ENCODE measurements around the gene RWDD2A.

RWDD2A gene

DNA sequence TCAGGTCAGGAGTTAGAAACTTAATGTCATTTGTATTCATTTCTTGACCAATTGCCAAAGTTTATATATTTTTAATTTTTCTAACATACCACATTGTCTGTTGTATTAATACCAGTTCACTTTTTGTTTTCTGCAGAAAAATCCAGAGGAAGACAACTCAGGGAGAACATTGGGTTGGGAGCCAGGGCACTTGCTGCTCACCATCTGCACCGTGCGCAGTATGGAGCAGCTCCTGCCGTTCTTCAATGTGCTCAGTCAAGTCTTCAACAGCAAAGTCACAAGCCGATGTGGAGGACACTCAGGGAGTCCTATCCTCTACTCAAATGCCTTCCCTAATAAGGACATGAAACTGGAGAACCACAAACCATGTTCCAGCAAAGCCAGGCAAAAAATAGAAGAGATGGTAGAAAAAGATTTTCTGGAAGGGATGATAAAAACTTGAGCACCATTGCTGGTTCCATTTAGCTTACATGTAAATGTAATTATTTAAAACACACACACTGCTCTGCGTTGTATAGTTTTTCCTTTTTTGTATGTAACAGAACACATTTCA, 25.4 kb upstream of the RWDD2A start:
- Histone ChIP-seq H3K4me1 (ENCODE audit: insufficient read depth, low read length, poor library complexity, severe bottlenecking) (no peaks in the 10 kb centered on the region), H3K9ac (ENCODE audit: low read depth, low read length, poor library complexity, severe bottlenecking) (no peak overlapping the region), H3K27me3 (ENCODE audit: insufficient read depth, low read length, poor library complexity, severe bottlenecking) (no peaks in the 10 kb centered on the region), H3K4me2 (ENCODE audit: low read depth, low read length, poor library complexity, severe bottlenecking) (no peak overlapping the region), H4K20me1 (ENCODE audit: insufficient read depth, low read length, poor library complexity, severe bottlenecking) (no peaks in the 10 kb centered on the region), H3K9me3 (ENCODE audit: insufficient read depth, low read depth, low read length) (no peaks in the 10 kb centered on the region), H3F3A (ENCODE audit: low read depth) (no peaks in the 10 kb centered on the region), H2AFZ (ENCODE audit: low read length) (no peak overlapping the region), H3K9me2 (replicated peaks; ENCODE audit: low read depth, low read length) (no peaks in the 10 kb centered on the region), H3K36me3 (ENCODE audit: insufficient read depth, low read length) (peaks cover 77% of the 10 kb centered on the region; the same call in 1 of the 2 replicates), H3K79me2 (ENCODE audit: insufficient read depth, low read length) (no peaks in the 10 kb centered on the region), H3K4me3 (ENCODE audit: low read length, poor library complexity, severe bottlenecking) (no peak overlapping the region)
- no peak for TF ChIP-seq EZH2phosphoT487 (IDR thresholded peaks at IDR 0.05; ENCODE audit: borderline replicate concordance)
- TF ChIP-seq, protein P1, sequence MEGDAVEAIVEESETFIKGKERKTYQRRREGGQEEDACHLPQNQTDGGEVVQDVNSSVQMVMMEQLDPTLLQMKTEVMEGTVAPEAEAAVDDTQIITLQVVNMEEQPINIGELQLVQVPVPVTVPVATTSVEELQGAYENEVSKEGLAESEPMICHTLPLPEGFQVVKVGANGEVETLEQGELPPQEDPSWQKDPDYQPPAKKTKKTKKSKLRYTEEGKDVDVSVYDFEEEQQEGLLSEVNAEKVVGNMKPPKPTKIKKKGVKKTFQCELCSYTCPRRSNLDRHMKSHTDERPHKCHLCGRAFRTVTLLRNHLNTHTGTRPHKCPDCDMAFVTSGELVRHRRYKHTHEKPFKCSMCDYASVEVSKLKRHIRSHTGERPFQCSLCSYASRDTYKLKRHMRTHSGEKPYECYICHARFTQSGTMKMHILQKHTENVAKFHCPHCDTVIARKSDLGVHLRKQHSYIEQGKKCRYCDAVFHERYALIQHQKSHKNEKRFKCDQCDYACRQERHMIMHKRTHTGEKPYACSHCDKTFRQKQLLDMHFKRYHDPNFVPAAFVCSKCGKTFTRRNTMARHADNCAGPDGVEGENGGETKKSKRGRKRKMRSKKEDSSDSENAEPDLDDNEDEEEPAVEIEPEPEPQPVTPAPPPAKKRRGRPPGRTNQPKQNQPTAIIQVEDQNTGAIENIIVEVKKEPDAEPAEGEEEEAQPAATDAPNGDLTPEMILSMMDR (conservative IDR thresholded peaks at IDR 0.05; ENCODE audit: low read length), result no peak

DNA sequence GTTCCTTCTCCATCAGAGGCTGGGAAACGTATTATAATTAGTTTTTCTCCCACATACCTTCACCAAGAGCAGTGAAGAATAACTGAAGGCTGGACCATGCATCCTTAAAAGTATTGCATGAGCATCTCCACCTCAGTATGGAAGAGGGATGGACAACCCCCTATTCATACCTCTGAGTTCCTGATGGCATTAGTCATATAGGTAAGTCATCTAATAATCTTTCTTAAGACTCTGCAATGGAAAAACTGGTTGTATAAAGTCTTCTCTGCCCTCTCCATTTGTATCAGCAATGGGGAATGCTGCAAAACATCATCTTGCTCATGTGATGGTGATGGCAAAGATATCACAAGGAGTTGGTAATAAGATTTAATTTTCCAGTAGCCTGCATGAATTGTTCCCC, 24.6 kb upstream of the RWDD2A start:
- Histone ChIP-seq H3K9me3 (ENCODE audit: insufficient read depth, low read depth, low read length) (no peaks in the 10 kb centered on the region), H3K36me3 (ENCODE audit: insufficient read depth, low read length) (peaks cover 84% of the 10 kb centered on the region; the same call in 1 of the 2 replicates), H3K4me3 (ENCODE audit: low read length, poor library complexity, severe bottlenecking) (no peak overlapping the region)

DNA sequence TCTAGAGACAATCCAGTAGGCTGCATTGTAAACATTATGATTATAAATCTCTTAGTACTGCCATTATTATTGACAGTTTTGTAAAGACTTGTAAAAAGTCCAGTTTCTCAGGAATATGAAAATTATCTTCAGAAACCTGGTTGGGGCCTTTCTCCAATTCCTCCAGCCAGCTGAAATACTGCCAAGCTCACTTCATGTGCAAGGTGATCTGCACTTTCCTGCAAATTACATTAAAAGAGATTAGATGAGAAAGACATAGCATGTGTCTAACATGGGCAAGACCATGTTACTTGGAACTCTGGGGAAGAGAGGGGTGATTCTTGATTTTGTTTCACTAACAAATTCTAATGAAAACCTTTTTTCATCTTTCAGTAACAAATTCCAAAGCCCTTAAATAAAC, 24.1 kb upstream of the RWDD2A start:
- H3K9ac ChIP-seq (ENCODE audit: low read depth, low read length, poor library complexity, severe bottlenecking), result no peak overlapping the region
- H4K20me1 ChIP-seq (ENCODE audit: insufficient read depth, low read length, poor library complexity, severe bottlenecking), result no peaks in the 10 kb centered on the region
- H2AFZ ChIP-seq (ENCODE audit: low read length), result no peak overlapping the region
- H3K9me2 ChIP-seq (replicated peaks; ENCODE audit: low read depth, low read length), result no peaks in the 10 kb centered on the region
- H3K36me3 ChIP-seq (ENCODE audit: insufficient read depth, low read length), result peaks cover 84% of the 10 kb centered on the region; the same call in 1 of the 2 replicates
- no peak overlapping the region for H3K4me3 ChIP-seq (ENCODE audit: low read length, poor library complexity, severe bottlenecking)
- H3K4me2 ChIP-seq (ENCODE audit: low read depth, low read length, poor library complexity, severe bottlenecking), result no peak overlapping the region
- H3K27me3 ChIP-seq (ENCODE audit: insufficient read depth, low read length, poor library complexity, severe bottlenecking), result no peaks in the 10 kb centered on the region
- H3F3A ChIP-seq (ENCODE audit: low read depth), result no peaks in the 10 kb centered on the region
- TF ChIP-seq, protein P1 (conservative IDR thresholded peaks at IDR 0.05; ENCODE audit: low read length), result no peak
- TF ChIP-seq EZH2phosphoT487 (IDR thresholded peaks at IDR 0.05; ENCODE audit: borderline replicate concordance), result no peak
- H3K9me3 ChIP-seq (ENCODE audit: insufficient read depth, low read depth, low read length), result no peaks in the 10 kb centered on the region
- no peaks in the 10 kb centered on the region for H3K4me1 ChIP-seq (ENCODE audit: insufficient read depth, low read length, poor library complexity, severe bottlenecking)
- no peaks in the 10 kb centered on the region for H3K79me2 ChIP-seq (ENCODE audit: insufficient read depth, low read length)

More for the DNA sequence above, 24.6 kb upstream of the RWDD2A start:
- no peaks in the 10 kb centered on the region for H3K79me2 ChIP-seq (ENCODE audit: insufficient read depth, low read length)
- H3K27me3 ChIP-seq (ENCODE audit: insufficient read depth, low read length, poor library complexity, severe bottlenecking), result no peaks in the 10 kb centered on the region
- H3K9ac ChIP-seq (ENCODE audit: low read depth, low read length, poor library complexity, severe bottlenecking), result no peak overlapping the region
- H3K4me2 ChIP-seq (ENCODE audit: low read depth, low read length, poor library complexity, severe bottlenecking), result no peak overlapping the region
- H3K9me2 ChIP-seq (replicated peaks; ENCODE audit: low read depth, low read length), result no peaks in the 10 kb centered on the region
- no peak for TF ChIP-seq EZH2phosphoT487 (IDR thresholded peaks at IDR 0.05; ENCODE audit: borderline replicate concordance)
- TF ChIP-seq, protein P1 (conservative IDR thresholded peaks at IDR 0.05; ENCODE audit: low read length), result no peak
- H3F3A ChIP-seq (ENCODE audit: low read depth), result no peaks in the 10 kb centered on the region
- no peaks in the 10 kb centered on the region for H3K4me1 ChIP-seq (ENCODE audit: insufficient read depth, low read length, poor library complexity, severe bottlenecking)
- H4K20me1 ChIP-seq (ENCODE audit: insufficient read depth, low read length, poor library complexity, severe bottlenecking), result no peaks in the 10 kb centered on the region
- no peak overlapping the region for H2AFZ ChIP-seq (ENCODE audit: low read length)
